Hematopoietic multipotent progenitor cell treated with erythropoietin and hydrocortisone succinate and interleukin-3 and kit ligand, for 17 days (in vitro differentiated cells): ENCODE results near the gene NECTIN1.

ENCODE experiments used
- DNase-seq: peaks from one replicate; pipeline ENCODE4 v3.0.0-alpha.2; 2015; ENCODE audit warnings: low spot score

Gene NECTIN1

DNA sequence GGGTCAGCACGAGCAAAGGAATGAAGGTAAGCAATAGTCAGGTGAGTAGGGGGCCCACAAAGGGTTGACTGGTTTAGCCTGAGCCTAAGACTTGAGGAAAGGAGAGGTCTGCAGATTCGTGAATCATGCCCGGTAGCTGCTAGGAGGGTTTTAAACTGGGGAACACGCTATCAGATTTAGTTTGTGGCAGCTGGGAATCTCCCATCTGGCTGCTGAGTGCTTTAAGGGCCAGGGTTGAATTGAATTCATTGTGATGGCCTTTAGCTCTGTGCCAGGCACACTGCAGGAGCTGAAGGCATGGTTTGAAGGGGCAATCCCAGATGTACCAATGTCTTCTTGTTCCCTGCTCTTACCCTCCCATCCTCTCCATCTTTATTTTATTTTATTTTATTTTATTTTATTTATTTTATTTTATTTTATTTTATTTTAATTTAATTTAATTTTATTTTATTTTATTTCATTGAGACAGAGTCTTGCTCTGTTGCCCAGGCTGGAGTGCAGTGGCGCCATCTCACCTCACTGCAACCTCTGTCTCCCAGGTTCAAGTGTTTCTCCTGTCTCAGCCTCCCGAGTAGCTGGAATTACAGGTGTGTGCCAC, 1.9 kb upstream of the NECTIN1 start:
- no peak for DNase-seq

DNA sequence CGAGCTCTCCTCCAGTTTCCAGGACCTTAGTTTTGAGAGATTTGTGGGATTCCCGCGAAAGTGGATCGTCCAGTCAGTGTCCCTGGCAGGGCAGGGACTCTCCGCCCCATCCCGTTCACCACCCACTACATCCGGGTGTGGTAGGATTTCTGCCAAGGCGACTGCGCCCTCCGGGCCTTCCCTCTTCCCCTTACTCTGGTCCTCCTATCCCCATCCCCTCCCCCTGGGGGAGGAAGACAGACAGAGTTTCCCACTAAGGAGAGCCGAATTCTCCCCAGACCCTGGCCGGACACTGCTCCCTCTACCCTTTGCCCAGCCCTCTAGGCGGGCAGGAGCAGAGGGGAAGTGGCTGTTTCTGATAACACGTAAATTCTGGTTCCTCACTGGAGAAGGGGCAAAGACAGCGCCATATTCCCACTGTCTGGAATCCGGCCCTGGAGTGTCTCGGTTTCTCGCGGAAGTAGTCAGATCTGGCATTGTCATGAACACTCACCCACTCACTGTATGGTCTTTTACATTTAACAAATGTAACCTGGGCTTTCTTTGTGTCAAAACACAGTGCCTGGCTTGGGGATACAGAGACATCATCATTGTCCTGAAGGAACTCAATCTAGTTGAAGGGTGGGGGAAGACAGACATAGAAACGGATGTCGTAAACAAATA, 1.1 kb upstream of the NECTIN1 start:
- peak; percentile 45 for DNase-seq

DNA sequence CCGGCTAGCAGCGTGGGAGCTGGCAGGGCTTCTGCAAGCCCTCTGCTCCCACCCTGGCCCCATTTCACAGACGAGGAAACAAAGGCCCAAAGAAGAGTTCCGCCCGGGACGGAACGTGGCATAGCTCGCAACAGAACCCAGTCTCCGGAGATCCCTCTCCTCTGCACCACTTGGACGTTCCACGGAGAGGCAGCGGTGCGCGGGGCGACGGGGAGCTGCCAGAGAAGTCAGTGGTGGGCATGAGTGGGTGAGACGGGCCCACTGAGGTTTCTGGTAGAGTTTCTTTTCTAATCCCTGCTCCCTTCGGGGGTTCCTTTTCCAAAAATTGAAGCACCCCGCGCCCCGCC, 554 bp upstream of the NECTIN1 start:
- DNase-seq, result no peak

DNA sequence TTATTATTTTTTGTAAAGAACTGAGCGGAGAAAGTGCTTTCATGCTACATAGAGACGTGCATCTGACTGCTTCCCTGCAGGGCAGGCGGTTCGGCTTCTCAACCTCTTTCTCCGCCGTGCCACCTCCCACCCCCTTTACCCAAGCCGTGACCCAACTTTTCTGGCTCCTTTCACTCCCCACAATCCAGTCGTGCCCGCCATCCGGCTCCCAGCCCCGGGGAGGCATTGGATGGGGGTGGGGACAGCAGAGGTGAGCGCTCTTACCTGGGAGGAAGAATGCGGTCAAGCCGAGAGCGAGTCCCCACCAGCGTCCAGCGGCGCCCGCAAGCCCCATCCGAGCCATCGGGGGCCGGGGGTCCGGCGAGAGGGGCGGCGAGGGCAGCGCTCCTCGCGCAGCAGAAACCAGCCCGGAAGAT, 781 bp downstream of the NECTIN1 start:
- DNase-seq, result peak; percentile 15

DNA sequence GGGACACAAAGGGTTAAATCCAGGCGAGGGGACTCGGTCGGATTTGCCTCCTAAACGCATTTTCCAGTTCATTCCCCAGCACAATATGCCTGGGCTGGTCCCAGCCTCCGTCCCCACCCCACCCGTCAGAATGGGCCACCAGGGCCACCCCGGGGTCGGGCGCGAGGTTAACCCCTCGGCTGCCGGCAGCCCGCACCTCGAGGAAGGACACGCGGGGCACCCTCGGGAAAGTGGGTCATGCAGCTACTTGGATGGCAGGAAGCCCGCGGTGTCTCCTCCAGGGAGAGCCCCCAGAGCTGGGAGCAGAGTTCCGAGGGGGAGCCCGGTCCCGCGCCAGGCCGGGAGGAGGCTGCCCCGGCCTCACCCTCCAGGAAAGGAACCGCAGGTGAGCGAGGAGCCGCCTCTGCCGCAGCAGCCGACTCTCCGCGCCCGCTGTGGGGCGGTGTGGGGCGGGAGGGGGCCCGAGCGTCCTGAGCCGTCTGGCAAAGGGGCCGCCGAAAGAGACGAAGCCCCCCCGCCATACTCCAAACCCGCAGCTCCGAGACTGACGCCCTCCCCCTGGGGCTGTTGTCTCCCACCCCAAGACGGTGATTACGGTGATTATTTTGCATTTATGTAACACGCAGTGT, 1.4 kb downstream of the NECTIN1 start:
- peak; percentile 33 for DNase-seq

DNA sequence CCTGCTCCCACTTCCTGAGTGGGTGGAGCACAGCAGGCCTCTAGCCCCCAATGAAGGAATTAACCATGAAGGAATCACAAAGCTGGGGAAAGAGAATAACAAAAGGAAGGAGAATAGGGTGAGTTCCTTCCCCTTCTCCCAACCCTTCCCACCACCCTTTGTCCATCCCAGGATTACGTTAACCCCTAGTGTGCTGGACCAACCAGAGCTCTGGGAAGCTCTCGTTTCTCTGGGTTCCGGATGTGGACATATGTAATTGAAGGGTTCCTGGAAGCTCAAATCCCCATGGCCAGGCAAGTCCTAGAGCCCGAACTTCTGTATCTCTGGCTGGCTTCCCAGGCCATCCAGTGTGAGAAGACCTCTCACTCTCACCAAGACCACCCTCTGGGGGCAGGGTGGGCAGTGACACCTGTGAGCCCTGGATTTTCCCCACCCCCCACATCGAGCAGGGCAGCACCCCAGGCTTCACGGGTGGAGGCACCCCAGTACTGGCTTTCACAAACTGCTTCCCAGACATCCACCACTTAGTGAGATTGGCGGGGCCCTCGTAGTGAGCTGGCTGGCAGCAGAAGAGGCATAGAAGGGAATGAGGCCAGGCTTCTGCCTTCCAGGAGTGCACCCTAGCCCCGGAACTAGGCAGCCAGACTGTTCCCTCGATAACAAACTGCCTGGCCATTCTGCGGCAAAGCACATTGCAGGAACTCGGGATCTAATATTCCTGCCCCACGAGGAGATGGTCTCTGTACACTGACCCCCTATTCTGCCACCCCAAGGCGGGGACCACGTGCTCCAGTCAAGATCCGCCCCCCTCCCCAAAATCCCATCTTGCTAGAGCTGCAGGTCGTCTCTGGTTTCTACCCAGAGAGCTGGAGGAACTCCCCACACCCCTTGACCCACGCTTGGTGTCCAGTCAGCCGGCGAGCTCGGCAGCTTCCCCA, 2.1 kb downstream of the NECTIN1 start:
- DNase-seq, result no peak

DNA sequence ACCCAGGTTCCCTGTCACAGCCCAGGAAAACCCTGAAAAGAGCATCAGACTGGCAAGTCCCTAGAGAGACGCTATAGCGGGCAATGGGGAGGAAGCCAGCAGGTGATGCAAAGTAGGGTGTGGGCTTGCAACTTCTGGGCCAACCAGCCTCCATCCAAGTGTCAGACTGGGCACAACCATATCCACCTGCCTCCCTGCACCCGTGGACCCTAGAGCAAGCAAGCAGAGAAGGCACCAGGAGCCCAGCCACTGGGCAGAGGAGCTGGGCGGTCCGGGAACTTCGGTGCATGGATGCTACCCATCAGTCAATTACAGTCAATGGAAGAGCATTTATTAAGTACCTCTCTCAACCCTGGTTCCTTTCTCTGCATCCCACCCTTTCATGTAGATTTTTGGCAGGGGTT, 2.8 kb downstream of the NECTIN1 start:
- peak; percentile 22 for DNase-seq

DNA sequence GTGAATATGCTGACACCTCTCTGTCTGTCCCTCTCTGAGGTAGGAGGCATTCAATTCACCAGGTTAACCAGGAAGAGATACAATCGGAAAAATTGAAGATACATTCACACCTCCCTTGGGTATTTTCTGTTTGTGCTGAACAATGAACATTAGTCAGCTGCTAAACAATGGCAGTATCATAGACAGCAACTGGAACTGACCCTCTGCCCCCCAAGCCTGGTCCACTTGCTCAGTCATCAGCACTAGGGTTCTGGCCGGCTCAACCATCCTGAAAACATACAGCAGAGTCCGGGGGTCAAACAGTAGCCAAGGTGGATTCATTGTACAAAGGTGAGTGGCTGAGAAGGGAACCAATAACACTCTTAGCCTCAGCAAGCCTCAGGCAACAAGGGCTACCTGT, 4.0 kb downstream of the NECTIN1 start:
- DNase-seq, result no peak

DNA sequence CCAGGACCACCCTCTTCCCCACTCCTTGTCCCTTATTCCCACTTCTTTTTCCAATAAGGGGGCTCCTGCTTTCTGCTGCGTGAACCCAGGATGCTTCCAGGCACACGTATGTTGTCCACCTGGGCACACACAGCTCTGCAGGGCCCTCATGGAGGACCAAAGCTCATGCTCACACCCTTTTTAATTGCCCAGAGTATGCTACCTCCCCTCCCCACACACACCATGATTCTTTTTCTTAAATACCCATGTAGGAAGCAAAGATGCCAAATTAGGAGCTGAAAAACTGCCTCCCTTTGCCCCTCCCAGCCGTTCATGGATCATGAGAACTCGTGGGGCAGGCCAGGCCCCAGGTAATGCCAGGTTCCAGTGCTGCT, 5.1 kb downstream of the NECTIN1 start:
- DNase-seq, result no peak

DNA sequence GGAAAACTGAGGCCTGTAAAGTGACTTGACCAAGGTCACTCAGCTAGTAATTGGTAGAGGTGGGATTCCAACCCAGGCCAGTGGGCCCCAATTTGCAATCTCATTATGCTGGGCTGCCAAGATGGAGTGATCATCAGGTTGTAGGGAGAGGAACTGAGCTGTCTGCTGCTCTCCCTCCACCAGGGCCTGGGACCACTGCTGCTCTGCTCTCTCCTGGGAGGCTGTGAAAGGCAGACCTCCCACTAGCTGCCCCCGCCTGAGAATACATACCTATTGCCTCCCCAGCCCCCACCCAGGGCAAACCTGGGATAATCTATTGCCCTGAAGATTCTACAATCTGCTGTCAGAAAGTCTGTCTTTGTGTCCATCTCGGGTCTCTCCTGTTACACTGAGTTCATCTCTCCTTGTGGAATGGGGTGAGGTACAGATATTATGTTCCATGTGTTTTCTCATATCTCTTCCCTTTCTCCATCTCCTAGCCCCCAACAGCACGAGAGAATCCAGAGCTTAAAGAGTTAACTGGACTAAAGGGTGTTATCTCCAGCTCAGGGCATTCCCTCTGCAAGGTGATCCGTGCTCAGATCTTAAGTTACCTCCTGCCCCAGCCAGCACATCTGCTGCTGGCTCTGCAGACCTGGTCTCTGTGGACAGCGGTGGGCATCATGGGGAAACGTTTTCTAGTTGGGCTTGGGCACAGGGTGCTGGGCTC, 5.6 kb downstream of the NECTIN1 start:
- DNase-seq, result no peak

DNA sequence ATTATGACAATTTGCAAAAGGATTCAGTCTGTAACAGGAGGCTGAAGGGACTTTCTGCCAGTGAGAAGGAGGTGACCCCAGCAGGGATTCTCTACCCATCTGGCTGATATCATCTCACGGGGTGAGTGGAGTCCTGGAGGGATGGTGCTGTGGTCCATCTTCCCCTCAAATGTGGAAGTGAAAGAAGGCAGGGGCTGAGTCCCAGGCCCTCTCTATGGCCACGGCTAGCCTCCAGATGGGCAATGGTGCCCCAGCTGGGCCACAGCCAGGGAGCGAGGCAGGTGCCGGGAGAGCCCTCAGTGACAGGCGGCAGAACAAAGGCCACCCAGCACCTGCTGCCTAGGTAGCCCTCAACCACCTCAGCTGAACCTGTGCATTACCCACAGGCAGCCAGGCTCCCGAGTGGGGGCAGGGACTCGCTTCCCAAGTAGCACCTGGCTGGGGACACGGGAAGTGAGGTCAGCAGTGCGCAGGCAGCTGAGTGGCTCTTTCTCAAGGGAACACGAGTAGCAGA, 6.7 kb downstream of the NECTIN1 start:
- no peak for DNase-seq

DNA sequence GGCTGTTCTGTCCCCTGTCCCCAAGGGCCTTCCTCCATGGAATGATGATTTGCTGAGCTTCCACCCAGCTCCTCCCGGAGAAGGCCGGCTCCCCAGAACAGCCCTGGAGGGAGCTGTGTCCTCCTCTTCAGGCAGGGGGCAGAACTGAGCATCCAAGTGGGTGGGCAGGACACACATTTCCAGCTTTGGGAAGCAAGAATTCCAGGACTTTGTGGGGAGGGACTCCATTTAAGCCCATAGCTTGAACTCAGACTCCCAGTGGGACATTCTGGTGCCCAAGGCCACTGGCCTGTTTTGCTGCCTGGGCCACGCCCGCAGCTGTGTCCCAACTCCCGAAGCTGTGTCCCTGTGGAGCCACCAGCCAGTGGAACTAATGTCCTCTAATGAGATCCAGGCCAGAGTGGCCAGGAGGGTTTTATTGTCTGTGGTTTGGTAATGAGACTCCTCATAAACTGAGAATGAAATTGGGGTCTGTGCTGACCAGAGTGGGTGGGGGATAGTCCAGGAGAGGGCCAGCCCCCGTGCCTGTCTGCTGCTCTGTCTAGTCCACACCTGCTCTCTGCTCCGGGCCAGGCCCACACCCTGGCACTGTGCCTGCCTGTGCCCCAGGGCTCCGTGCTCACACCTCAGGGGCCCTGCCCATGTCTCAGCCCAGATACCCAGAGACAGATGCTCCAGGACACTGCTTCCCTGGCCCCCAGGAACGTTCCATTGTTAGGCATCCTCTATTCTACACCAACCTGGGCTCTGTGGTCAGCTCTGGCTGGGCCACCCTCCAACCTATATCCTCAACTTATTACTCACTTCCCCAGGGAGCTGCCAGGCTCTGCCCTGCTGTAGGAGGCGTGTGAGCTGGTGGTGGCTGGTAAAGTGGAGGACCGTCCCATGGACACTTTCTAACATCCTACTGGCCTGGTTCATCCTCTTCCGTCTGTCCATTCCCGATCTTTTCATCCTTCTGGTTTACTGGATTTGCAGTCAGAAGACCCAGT, 7.6 kb downstream of the NECTIN1 start:
- DNase-seq, result no peak

DNA sequence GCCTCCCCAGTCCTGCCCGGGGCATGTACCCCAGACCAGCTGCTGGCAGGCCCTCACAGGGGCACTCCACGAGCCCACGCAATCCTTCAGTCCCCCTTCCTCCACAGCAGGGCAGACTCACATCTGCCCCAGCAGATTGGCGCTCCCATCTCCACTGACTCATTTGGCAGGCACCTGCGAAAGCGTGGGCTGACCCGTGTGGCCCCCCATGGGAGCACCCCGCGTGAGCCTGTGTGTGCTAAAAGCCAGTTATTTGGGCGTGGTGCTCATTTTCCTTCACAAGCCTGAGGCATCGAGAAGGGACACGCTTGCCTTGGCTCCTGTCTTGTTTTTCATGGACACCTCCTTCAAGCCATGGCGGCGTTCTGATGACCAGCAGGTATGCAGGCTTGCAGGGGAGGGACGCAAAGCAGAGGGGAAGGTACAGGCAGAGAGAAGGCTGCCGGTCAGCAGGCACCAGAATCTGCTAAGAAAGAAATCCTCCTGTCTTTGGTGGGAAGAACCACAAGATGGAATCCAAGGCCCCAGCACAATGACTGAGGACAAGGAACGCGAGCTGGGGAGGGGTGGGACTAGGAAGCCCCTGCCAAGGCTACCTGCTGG, 8.6 kb downstream of the NECTIN1 start:
- DNase-seq, result no peak

DNA sequence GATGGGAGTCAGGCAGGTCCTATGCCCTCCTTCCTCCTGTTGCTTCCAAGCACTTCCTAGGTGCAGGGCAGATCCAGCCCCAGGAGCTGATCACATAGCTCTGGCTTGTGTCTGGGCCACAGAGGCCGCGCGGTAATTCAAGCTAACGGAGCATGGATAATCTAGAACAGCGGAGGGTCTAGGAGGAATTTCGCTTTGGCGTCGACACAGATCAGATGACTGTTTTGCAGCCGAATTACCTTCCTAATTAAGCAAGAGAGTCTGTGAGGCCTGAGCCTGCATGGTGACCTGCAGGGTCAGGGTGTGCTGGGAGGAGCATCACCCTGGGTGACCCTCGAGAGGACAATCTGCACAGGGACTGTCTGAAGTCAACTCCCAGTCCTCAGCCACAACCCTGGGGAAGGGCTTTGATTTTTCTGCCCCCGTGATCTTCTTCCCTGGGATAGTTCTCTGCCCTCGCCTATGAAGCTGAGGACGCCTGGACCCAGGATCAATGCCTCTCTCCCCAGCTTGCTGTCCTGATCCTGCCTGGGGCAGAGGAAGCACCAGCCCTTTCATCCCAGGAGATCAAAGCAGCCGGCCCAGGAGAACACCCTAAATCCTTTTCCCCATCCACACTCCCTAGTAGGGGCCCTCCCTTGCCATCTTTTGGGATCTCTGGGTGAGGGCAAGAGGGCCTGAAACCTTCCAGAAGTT, 11.0 kb downstream of the NECTIN1 start:
- DNase-seq, result no peak

DNA sequence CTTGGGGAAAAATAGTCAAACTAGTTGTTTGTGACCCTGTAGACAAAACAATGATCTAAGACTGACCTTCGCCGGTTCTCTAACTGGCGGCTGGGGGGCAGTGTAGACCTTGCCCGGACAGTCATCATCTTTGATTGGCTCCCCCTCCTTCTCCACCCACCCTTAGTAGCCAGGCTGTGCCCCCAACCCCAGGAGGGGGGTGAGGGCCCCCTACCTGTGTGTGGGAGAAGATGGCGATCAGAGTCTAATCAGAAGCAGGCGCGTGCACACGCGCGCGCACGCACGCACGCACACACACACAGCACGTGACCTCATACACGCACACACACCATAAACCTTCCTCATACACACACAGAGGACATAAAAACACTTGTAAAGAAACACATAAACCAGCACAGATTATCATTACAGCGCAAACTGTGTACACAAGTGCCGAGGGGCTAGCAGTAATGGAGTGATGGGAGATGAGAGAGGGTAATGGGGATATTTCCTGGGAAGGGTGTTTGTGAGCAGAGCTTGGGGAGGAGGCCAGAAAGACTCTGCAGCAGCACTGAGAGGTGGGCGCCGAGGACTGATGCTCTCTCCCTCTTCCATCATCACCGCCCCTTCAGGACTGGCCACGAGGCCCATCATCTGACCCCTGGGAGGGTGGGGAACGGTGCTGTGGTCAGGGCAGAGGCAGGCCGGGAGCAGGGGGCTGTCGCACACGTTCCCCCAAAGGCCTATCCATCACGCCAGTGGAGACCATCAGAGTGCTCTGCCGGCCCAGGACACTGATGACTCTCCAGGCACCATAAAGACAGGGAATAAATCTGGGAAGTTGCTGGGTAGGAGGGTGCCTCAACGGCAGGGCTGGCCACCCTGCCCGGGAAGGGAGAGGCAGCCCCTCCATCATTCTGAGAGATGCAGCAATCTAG, 12.2 kb downstream of the NECTIN1 start:
- no peak for DNase-seq

DNA sequence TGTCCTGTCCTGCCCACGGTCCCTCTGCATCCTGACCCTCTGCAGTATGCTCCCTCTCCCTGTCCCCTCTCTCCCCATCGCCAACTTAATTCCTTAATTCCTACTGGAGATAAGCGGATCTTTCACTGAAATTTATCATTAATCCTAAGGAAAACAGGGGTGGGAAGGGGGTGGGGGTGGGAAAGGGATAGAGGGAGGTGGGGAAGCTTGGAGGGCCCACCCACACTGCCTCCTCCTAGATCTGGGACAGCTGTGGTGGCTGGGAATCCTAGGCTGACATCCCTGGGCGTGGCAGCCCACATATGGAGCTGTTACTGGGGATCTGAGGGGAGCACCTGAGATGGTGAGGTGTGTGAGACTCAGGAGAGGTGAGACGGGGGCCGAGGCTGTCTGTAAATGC, 14.4 kb downstream of the NECTIN1 start:
- DNase-seq, result no peak

DNA sequence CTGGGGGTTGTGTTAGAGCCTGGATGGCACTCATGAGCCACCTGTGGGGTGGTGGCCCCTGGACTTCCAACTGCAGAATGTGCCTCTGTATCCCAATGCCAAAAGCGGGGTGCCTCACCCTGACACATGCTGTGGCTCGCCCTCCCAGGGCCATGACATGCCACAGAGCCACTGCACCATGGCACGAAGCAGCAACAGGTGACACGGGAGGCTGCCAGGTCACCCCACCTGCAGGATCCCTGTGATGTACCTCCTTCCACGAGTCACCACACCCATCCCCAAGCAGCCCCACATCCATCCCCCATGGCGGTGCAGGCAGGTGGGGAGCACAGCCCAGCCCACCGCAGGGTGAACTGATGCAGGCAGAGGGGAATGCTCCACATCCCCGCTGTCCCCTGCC, 14.8 kb downstream of the NECTIN1 start:
- no peak for DNase-seq

DNA sequence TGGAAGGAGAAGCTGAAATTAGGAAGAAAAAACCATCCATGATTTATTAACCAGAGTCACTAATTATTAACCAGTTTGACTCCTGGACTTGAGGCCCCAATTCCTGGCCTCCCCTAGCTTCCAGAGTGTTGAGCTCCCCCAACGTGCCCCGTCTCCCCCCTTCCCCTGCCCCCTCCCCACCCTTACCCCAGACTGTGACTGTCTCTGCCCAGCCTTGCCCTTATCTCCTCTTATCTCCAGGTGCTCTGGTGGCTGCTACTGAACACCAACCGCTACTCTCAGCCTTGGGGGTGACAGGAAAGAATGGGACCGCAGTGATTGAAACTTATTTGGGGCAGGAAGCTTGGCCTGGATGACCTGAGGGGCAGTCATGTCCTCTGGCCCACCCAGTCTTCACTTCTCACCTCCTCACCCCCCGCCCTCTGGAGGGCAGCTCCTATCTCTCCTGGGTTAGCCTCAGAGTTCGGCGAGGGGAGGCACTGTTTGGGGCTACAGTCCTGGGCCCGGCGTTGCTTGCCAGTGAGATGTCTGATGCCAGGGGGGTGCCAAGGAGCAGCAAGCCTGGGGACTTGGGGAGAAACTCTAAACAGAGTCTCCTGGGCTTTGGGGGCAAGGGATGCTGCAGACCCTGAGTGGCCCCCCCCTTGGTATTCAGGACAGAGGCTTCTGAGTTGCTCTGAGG, 15.5 kb downstream of the NECTIN1 start:
- no peak for DNase-seq
